Stimulated activated CD8-positive, alpha-beta memory T cell treated with anti-CD3 and anti-CD28 coated beads, Interleukin-4, amount 100 ng/mL, for 4 hours (primary cell): ENCODE results near the gene MACROD2.

ENCODE experiments used
- DNase-seq, 2 donors: peaks; one replicate each; pipeline ENCODE4 v3.0.0-alpha.2; 2020; ENCODE audit warnings: low read depth in 2 of 2, low spot score in 1 of 2

MACROD2 gene

DNA sequence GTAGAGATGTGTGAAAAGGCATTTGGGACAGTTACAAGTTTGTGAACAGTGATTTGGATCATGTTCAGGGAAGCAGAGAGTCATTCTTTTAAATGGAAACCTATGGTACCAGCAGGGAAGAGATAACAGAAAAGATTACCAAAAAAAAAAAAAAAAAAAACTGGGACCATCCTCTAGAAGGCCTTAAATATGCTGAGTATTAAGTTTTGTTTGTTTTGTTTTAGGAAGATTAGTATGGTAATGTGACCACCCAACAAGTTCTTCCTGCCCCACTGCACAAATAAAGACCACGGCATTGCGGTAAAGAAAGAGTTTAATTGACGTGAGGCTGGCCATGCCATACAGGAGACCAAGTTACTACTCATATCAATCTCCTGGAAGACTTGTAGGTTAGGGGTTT, 1631.8 kb downstream of the MACROD2 start:
- DNase-seq = no peak

DNA sequence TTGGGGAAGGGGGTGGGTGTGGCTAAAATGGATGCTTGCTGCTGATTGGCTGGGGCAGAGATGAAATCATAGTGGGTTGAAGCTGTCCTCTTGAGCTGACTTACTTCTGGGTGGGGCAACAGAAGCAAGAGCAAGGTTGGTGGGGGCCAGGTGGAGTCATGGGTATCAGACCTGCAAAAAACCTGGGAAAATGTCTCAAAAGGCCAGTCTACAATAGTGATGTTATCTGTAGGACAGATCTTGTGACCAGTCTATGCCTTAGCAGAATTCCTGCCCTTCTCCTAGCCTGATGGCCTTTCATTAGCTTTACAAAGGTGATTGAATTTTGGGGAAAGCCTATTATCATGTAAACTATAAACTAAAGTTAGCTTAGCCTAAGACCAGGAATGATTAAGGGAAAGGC, 1632.2 kb downstream of the MACROD2 start:
- no peak for DNase-seq

DNA sequence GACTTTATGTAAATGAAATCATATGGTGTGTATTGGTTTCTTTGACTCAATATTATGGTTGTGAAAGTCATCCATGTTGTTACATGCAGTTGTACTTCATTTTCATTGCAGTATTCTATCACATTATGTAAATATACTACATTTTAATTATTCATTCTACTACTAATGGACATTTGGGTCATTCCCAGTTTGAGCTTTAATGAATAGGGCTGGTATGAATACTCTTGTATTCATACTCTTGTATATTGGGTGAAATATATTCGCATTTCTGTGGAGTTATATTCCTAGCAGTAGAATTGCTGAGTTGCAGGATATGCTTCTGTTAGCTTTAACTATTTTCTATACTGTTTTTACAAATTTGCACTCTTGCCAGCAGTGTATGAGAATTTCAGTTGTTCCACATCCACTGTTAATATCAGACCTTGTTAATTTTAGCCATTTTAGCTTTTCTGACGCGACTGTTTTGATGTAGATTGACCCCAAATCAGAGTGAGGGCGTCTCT, 1633.6 kb downstream of the MACROD2 start:
- DNase-seq = no peak

DNA sequence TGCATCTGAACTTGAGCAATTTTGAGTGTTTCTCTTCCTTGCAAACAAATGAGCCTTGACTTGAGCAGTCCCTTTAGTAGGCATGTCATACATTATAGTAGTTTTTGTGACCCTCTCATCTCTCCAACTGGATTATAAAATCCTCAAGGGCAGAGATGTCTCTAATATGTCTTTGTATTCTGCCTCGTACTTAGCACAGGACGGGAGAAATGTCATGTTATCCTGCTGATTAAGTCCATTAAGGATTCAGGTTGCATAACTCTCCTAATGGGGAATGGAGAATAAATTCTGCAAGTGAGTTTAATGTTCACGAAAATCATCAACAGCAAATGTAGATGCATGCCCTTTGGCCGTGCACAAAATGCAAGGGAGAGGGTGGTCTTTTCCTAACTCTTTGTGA, 1635.0 kb downstream of the MACROD2 start:
- no peak for DNase-seq

DNA sequence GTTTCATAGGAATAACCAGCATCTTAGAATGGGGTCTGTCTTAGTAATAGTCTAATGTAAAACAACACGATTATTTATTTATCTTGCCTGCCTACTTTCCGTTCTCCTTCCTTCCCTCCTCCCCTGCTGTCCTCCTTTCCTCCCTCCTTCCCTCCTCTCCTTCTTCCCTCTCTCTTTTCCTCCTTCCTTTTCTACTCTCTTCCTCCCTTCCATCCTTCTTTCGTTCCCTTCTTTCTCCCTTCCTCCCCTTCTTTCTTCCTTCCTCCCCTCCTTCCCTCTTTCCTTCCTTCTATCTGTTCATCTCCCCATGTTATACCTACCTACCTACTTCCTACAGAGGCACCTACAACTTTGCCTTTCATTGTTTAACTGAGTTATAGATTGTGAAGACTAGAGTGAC, 1637.4 kb downstream of the MACROD2 start:
- no peak for DNase-seq

DNA sequence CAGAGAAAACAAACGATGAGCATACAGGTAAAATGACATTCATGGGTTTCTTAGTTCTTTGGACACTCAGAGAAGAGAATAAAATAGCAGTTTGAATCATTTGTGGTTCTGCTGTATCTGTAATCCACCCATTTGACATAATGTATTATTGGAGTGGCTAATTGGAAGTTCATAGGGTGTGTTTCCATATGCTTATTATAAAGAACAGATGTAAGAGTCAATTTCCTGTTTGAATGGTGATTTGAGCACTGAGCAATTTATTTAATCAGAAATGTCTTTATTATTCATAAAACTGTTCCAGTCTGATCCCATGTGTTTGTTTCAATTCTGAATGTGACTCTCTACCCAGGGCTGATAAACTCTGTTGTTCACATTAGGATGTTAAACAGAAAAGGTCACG, 1638.8 kb downstream of the MACROD2 start:
- no peak for DNase-seq

DNA sequence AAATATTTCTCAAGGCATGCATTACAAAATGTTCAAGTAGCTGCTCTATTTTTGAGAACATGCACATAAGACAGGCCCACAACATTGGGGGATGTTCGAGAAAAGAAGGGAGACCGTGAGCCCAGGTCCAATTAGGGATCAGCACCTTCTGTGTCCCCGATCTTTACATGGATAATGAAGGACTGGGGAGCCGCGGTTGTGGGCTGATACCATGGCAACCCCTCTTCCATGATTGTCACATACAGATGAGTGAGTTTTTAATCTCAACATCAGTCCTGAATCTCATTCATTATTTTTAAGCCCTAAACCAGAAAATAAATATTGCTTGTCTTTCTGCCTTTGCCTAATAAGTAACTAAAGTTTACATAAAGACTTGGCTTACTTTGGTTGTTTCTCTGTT, 1642.2 kb downstream of the MACROD2 start:
- no peak for DNase-seq

DNA sequence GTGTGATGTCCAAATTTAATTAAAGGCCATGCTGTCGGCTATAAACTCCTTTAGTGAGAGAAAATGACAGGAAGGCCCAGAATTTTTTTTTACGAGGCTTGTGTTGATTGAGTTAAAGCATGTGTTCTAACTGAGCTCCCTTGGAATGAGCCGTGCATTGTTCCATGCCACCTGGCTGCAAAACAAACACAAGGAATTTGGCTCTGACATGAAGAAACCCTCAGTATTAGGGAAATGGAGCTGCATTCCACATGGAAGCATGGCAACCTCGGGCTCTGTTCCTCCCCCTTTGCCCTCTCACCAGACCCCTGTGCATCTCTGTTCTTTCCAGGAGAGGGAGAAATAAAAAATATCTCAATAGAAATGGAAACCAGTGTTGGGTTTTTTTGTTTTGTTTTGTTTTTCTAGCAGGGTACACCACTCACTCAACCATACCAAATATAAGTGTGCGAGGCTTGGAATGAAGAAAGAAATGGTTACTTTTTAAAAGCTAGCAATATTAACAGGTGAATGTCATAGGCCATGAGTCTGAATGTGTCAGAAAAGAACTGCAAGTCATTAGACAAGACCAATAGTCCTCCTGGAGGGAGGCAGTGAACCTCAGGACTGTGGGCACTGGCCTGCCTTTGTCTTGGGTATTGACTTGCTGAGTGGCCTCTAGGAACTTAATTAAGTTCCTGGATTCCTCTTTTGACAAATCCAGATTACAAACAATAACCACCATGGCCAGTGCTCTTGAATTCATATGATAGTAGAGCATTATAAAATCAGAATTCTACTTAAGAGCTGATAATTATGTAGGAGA, 1642.8 kb downstream of the MACROD2 start:
- no peak for DNase-seq

DNA sequence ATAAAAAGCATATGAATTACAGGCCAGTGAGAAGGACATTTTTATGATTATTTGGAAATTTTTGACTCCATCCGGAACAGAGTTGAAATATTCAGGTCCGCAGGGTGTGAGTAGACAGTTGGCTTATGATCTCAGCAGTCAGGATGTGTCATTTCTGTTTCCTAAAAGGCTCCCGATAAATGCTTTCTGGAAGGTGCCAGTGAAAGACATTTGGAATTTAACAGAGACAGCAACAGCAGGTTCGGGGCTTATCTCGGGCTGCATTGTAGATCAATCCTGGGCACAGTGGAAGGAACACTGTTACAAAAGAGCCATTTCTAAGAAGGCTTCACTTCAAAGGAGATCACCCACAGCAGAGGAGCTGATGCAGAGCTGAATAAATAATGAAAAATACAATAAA, 1643.5 kb downstream of the MACROD2 start:
- no peak for DNase-seq

DNA sequence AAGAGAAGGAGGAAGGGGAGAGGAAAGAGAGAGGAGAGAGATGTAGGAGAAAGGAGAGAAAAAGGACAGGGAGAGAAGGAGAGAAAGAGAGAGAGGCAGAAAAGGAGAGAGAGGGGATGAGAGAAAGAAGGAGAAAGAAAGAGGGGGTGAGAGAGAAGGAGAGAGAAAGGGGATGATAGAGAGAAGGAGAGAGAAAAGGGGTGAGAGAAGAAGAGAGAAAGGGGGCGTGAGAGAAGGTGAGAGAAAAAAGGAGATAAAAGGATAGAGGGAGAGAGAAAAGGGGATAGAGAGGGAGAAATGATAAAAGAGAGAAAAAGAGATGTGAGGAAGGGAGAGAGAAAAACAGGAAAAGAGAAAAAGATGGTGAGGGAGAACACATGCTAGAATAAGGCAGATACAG, 1644.5 kb downstream of the MACROD2 start:
- no peak for DNase-seq

DNA sequence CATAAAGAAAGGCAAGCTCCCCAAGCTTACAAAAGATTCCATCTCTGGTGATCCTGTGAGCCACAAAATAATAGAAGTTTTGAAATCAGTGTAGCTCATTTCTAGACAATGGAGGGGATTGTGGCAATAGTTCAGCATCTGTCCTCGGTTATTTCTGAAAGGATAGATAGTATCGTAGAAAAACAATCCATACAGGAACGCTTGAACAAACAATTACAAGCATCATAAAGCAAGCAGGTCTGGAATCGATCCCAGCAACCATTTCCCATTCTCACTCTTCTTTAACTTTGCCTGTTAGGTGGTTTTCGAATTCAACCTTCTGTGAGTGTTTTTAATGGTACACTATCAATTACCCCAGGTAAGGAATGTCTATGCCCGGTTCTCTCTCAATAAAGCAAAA, 1646.8 kb downstream of the MACROD2 start:
- no peak for DNase-seq

DNA sequence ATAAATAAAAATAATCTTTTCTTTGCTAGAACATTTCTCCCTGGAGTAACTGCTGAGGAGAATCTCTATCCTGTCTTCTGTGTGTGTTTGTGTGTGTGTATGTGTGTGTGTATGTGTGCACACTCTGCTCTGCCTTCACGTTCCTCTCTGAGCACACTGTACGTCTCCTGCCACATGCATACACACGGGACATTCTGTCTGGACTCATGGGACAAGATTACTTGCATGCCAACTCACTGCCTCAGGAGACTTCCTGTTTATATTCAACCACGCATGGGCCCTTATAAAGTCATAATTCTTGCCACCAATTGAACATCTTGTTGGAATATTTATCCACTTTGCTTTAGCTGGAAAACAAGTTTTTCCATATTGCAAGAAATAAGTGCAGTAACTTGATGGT, 1647.4 kb downstream of the MACROD2 start:
- no peak for DNase-seq

DNA sequence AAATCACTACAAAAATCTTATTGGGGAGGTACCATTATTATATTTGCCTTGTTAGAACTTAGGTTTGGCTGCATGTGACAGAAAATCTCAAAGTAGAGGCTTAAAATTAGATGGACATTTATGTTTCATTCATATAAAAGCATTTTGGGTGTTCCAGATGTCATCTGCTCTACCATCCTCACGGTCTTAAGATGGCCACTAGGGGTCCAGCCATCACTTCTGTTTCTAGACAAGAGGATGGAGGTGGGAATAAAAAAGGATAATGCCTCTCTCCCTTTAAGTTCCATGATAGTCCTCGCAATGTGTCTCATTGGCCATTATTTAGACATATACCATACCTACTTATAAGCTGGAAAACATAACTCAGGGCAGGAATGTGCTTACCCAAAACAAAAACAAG, 1648.4 kb downstream of the MACROD2 start:
- no peak for DNase-seq

DNA sequence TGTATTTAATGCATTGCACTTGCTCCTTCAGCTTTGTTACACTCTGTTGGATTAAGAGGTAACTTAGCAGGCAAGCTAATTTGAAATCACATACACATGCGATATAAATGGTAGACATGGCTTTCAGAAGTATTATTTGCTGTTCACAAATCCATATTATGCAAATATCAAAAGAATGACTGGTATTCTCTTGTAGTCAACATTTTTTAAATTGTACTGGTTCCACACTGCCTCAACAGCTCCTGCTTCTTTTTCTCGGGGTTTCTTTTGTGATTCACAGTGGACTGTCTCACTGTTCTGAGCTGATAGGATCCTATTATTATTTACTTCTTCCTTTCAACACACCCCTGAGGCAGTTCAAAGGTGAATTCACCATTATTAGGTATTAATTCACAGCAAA, 1650.5 kb downstream of the MACROD2 start:
- DNase-seq = no peak

DNA sequence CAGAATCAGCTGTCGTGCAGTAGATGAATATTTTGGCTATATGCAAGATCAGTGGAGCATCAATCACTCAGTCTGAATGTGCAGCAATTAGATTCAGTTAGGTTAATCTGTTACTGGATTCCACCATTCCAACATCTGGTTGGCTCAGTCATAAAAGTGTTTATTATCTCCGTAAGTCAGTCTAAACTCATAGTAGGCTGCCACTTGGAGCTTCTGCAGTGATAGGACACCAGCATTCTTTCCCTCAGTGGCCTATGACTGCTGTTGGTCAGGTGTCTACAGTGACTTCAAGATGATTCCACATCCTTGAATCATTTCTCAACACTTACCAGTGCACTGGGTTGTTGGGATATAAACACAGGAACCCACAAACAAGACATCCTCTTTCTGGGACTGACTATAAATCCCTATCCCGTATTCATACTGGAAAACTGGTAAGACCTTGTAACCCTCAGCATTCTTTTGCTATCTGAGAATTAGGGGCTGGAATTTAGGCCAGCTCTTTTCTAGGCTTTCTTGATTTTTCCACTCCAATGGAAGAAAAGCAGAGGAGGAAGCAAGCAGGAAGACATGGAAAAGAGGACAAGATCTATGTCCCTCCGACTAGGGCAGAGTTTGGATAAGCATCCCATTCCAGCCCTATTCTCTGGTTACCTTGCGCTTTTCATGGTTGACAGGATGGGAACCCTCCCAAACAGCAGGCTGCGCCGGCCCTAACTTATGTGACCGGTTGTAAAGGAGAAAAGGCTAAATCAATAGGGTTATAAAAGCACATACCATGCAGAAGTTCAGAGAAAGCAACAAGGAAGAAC, 1658.3 kb downstream of the MACROD2 start:
- no peak for DNase-seq

DNA sequence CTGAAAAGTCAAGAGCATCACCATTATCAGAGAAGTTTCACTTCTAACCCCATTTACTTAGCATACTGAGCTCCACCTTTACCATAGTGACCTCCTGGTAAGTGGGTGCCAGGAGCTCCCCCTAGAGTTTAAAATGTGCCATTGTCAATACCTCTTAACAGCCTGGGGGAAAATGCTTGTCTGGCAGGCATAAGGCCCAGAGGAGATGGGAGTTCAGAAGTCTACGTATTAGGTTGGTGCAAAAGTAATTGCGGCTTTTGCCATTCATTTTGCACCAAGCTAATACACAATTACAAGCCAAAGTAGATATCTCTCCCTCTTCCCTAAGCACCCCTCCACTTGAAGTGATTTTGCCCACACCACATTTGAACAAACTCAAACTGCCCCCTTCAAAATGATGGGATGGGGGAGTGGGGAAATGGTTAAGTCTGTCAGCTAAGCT, 1658.9 kb downstream of the MACROD2 start:
- no peak for DNase-seq

DNA sequence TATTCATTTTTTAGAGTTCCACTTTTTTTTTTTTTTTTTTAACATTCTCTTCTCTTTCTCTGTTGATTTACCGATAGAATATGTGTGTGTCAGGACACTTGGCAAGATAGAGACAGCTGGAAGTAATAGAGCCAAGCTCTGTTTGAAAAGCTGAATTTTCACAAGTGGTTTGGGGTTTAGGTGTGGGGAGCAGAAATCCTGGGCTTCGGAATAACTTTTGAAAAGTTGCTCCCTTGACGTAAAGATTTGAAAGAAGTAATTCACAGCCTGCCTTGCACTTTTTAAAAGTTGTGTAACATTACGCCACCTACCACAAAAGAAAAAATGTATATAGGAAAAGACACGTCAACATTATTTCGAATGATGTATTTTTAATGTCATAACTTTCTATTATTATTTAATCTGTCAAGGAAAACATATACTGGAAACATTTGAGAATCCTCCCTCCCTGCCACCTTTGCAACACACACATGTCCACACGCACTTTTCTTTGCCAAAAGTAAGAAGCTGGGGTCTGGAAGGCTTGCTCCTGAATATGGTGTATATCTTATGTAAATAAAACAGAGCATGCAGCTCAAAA, 1660.1 kb downstream of the MACROD2 start:
- no peak for DNase-seq

DNA sequence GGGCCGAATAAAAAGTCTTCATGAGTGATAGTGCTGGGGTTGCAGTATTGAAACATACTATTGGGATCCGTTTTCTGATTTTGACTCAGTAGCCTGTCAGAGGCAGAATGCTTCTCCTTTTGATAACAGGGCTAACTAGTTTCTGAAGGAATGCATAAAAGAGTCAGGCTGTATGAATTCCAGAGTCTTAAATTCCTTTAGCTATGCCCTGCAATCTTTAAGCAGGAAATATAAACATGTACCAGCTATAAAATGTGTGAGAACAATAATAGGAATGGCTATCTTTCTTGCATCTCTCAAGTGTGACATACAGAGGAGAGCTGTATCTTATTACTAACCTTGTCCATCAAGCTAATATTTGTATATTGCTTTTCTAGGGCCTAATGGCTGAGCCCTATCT, 1660.8 kb downstream of the MACROD2 start:
- no peak for DNase-seq

DNA sequence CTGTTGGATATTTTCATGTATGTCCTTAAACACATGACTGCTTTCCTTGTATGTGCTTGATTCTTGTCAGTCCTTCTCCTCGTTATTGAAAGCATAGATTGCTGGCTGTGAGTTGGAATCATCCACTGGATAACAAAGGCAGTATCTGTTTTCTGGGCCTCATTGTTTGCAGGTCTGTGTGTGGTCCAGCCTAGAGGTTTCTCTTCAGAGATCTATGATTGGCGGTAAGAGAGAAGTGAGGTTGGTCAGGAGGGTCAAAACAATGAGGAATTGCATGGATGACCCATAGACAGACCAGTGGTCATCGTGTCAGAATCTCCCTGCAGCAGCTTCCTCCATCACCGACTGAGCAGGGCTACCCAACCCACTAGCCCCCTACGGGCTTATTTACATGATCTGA, 1663.0 kb downstream of the MACROD2 start:
- no peak for DNase-seq

DNA sequence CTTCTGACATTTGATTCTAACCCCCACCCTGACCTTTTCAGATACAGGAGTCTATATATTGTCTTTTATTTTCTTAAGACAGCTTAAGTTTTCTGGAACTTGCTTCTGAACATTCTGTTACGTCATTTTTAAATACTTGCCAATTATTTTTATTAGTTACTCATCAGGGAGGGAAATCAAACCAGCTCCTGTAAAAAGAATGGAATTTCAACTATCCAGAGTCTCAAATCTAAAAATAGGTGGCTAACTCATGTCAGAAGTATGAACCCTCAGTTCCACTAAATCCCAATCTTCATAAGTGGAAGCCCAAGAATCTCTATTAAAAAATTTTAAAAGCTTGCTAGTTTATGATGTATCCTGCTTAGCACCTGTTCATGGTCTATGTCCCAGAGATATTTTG, 1677.9 kb downstream of the MACROD2 start:
- no peak for DNase-seq

DNA sequence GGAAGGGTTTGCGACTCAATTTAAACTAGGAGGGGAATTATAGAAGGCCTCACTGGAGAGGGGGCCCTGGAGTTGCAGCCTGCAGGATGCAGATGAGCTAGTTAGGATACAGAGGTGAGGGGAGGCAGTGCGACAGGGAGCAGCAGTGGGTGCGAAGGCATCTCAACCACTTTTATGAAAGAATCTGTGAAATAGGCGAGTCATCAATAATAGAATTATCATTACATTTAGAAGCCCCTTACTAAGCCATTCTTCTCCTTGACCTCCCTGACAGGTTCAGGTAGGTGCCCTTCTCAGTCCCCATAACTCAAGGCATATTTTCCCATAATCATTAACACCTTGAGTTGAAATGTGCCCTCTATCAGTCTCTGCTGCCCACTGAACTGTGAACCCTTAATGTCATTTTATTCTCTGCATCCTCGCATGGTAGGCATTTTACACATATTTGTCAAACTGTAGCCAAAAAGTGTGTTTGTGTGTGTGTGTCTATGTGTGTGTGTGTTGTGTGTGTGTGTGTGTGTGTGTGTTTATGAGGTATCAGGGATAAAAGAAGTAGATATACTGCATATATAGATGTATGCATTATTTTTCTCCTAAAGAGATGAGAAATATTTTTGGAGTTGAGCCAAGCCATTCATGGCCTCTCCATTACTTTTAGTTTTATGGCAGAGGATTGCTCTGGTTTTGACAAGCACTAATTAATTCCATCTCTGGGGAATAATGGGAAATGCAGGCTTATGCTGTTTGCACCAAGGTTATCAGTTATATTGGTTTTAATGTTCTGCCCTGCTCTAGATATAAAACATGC, 1679.1 kb downstream of the MACROD2 start:
- no peak for DNase-seq
